Effector CD8-positive, alpha-beta T cell (primary cell): ENCODE data around the gene ABCA12.

Experiments used
- DNase-seq: peaks from one replicate; lab custom pipeline; 2025; lab: John Stamatoyannopoulos, UW

The ABCA12 gene

GRCh38 chr2:214946949-214947348 is 191.5 kb downstream of the ABCA12 start:
- DNase-seq, result no peak

- DNase-seq, result no peak
Measured at GRCh38 chr2:214934006-214934405, 204.4 kb downstream of the ABCA12 start.

- no peak for DNase-seq
Measured at GRCh38 chr2:214904634-214905033, 233.8 kb downstream of the ABCA12 start.

- no peak for DNase-seq
Measured at GRCh38 chr2:214904176-214904575, 234.2 kb downstream of the ABCA12 start.

- no peak for DNase-seq
Measured at GRCh38 chr2:214902286-214902685, 236.1 kb downstream of the ABCA12 start.

GRCh38 chr2:214899751-214900150 is 238.7 kb downstream of the ABCA12 start:
- DNase-seq, result no peak

- DNase-seq, result no peak
Measured at GRCh38 chr2:214896274-214896673, 242.2 kb downstream of the ABCA12 start.

GRCh38 chr2:214895469-214895868 is 243.0 kb downstream of the ABCA12 start:
- DNase-seq, result no peak

- DNase-seq, result no peak
Measured at GRCh38 chr2:214889301-214889700, 249.1 kb downstream of the ABCA12 start.

- DNase-seq, result no peak
Measured at GRCh38 chr2:214881647-214882202, 256.7 kb downstream of the ABCA12 start.
